RWPE2 (cell line): ENCODE measurements around the gene C17orf100.

Source experiments
- ATAC-seq: fragments of 200-7000 bp; cut with Tn5 transposase; 3 replicates; pipeline ENCODE4 v1.9.1; 2021; ENCODE audit warnings: low read depth
- DNase-seq: peaks from one replicate; pipeline ENCODE4 v3.0.0-alpha.2; 2020; ENCODE audit warnings: low spot score
- H3K27ac ChIP-seq: fragments of 450-650 bp; 2 replicates; pipeline ENCODE4 v1.5.1; 2017; ENCODE audit warnings: mild to moderate bottlenecking; ENCODE audit not compliant: poor library complexity, severe bottlenecking
- H3K27me3 ChIP-seq: fragments of 250-450 bp; sonication (Bioruptor Pico); 2 replicates; pipeline ENCODE4 v1.5.1; 2021; ENCODE audit warnings: mild to moderate bottlenecking, moderate library complexity; ENCODE audit not compliant: insufficient read depth, poor library complexity, severe bottlenecking
- H3K36me3 ChIP-seq: fragments of 250-450 bp; sonication (Bioruptor Pico); 2 replicates; pipeline ENCODE4 v1.5.1; 2020; ENCODE audit warnings: low read depth, mild to moderate bottlenecking, moderate library complexity
- H3K4me1 ChIP-seq: fragments of 250-450 bp; sonication (Bioruptor Pico); 2 replicates; pipeline ENCODE4 v1.5.1; 2021; ENCODE audit warnings: mild to moderate bottlenecking, moderate library complexity; ENCODE audit not compliant: insufficient read depth, poor library complexity, severe bottlenecking
- H3K4me3 ChIP-seq: fragments of 250-450 bp; sonication (Bioruptor Pico); 2 replicates; pipeline ENCODE4 v1.5.1; 2021; ENCODE audit warnings: mild to moderate bottlenecking, moderate library complexity; ENCODE audit not compliant: severe bottlenecking
- H3K9me3 ChIP-seq: fragments of 250-450 bp; sonication (Bioruptor Pico); 2 replicates; pipeline ENCODE4 v1.5.1; 2021; ENCODE audit warnings: mild to moderate bottlenecking, moderate library complexity; ENCODE audit not compliant: severe bottlenecking
- CTCF ChIP-seq: fragments of 450-650 bp; IDR thresholded peaks from one replicate; pipeline ENCODE4 v1.5.1; 2017; ENCODE audit warnings: mild to moderate bottlenecking, moderate library complexity; ENCODE audit not compliant: poor library complexity, severe bottlenecking

C17orf100 gene

GRCh38 chr17:6630390-6630789, 21.2 kb upstream of the C17orf100 start:
- Histone ChIP-seq H3K4me1 (peaks cover 8% of the 10 kb centered on the region), H3K4me3 (no peak overlapping the region), H3K9me3 (no peaks in the 10 kb centered on the region), H3K27me3 (no peaks in the 10 kb centered on the region), H3K36me3 (peaks cover 97% of the 10 kb centered on the region), H3K27ac (no peak overlapping the region)
- no peak for TF ChIP-seq CTCF
- ATAC-seq (no peak), DNase-seq (no peak)

GRCh38 chr17:6632530-6632929, 19.0 kb upstream of the C17orf100 start:
- H3K9me3 ChIP-seq, result no peaks in the 10 kb centered on the region
- no peak overlapping the region for H3K27ac ChIP-seq
- H3K4me3 ChIP-seq, result no peak overlapping the region
- no peak for ATAC-seq
- peaks cover under 1% of the 10 kb centered on the region for H3K4me1 ChIP-seq
- no peak for DNase-seq
- H3K36me3 ChIP-seq, result peaks cover 83% of the 10 kb centered on the region
- no peak for TF ChIP-seq CTCF
- H3K27me3 ChIP-seq, result no peaks in the 10 kb centered on the region

- no peaks in the 10 kb centered on the region for H3K4me1 ChIP-seq
- no peak overlapping the region for H3K4me3 ChIP-seq
- no peak for ATAC-seq
- H3K9me3 ChIP-seq, result no peaks in the 10 kb centered on the region
- no peak for TF ChIP-seq CTCF
- H3K27ac ChIP-seq, result no peak overlapping the region
- H3K27me3 ChIP-seq, result no peaks in the 10 kb centered on the region
- no peak for DNase-seq
- H3K36me3 ChIP-seq, result peaks cover 76% of the 10 kb centered on the region
Observed at GRCh38 chr17:6633263-6633662, 18.3 kb upstream of the C17orf100 start.

GRCh38 chr17:6636105-6636504, 15.5 kb upstream of the C17orf100 start:
- DNase-seq, result no peak

More at GRCh38 chr17:6636105-6636504, 15.5 kb upstream of the C17orf100 start:
- H3K36me3 ChIP-seq, result peaks cover 50% of the 10 kb centered on the region
- no peak for ATAC-seq
- no peaks in the 10 kb centered on the region for H3K4me1 ChIP-seq
- no peak overlapping the region for H3K4me3 ChIP-seq
- no peaks in the 10 kb centered on the region for H3K9me3 ChIP-seq
- no peak for TF ChIP-seq CTCF
- H3K27me3 ChIP-seq, result no peaks in the 10 kb centered on the region
- no peak overlapping the region for H3K27ac ChIP-seq
